GM19328 (cell line): ENCODE data around the gene TOR3A.

Experiments
- ATAC-seq: cut with Tn5 transposase; IDR thresholded peaks from one replicate; pipeline ENCODE4 v1.9.1; 2021; ENCODE audit warnings: mild to moderate bottlenecking, moderate library complexity; ENCODE audit not compliant: unreplicated experiment

TOR3A gene

DNA sequence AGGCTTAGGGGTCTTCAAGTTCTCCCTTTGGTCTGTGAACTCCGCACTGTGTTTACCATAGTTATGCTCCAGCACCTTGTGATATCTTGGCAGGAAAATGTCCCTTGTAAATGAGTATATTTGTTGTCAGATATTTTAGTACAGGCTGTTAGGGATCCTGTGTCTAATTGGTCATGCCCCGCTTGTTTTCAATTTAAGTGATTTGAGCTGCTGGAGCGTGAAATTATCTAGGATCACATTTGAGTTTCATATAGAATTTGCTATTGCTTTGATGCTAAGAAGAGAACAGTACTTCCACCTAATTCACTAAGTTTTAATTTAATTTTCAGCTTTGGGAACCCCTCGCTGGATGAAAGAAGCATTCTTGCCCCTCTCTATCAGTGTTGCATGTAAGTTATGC lies 15.4 kb upstream of the TOR3A start:
- no peak for ATAC-seq

DNA sequence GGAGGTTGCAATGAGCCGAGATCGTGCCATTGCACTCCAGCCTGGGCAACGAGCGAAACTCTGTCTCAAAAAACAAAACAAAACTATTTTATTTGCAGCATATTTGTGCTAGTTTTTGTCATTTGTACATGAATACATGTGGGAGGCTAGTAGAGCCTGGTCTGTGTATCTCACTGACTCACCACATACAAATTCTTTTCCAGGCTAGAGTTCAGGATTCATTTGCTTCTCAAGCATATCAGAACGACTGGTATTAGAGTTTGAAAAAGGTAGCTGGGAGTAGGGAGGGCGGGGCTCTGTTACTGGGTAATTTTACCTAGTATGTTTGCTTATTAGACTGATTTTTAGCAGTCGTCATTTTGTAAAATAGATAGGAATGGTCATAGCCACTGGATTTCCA lies 4.5 kb upstream of the TOR3A start:
- no peak for ATAC-seq

DNA sequence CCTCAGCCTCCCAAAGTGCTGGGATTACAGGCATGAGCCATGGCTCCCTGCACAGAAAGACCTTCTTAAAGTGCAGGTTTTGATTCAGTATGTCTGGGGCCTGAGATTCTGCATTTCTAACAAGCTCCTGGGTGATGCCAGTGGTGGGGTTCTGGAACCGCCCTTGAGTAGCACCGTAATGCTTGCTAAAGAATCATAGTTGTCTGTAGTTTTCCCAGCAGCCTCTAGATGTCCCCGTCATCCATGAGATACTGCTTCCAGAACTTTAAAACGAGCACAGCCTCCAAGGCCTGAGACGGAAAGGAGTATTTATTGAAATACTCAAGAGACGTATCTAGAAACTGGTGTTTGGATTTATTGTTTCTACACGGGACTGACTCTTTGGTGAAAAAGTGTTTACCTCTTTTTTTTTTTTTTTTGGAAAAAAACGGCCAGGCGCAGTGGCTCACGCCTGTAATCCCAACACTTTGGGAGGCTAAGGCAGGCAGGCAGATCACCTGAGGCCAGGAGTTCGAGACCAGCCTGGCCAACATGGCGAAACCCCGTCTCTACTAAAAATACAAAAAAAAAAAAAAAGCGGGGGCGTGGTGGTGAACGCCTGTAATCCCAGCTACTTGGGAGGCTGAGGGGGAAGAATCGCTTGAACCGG lies 2.6 kb upstream of the TOR3A start:
- ATAC-seq, result no peak

- no peak for ATAC-seq
Observed at GRCh38 chr1:179080866-179081686, 794 bp upstream of the TOR3A start.

DNA sequence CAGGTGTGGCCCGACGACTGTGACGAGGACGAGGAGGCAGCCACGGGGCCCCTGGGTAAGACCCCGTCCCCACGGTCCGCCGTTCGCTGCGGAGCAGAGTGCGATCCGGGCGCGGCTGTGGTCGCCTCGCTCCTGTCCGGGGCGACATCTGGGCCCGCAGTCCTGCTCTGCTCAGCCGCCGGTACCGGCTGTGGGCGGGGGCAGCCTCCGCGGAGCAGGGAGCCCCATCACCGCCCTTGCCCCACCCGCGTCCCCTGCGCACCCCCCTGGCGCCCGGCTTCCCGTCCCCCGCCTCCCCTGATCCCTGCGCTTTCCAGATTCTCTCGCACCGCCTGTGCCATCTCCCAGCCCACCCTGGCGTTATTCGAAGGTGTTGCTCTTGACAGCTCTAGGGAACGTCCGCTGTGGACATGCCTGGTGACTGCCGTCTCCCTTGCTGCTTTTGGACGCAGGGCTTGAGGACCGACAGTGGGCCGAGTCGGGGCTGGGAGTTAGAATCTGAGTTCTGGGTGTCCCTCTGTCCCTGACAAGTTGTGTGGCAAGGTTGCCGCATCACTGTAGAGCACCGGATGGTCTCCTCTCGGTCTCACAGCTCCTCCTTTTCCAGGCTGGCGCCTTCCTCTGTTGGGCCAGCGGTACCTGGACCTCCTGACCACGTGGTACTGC lies 596 bp downstream of the TOR3A start:
- peak; percentile 19 for ATAC-seq

DNA sequence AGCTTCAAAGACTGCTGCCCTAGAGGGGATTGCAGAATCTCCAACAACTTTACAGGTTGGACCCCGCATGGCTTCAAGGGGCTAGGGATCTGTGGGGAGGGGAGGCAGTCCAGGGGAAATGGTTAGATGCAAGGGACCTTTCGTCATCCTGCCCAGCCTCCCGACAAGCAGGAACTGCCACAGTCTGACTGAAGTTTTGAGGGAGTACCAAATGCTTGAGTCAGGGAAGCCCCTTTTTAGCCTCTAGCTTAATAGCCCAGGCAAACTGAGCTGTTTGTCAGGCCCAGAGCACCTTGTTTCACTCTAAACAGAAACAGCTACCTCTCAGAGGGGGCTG lies 1.1 kb downstream of the TOR3A start:
- ATAC-seq, result no peak

DNA sequence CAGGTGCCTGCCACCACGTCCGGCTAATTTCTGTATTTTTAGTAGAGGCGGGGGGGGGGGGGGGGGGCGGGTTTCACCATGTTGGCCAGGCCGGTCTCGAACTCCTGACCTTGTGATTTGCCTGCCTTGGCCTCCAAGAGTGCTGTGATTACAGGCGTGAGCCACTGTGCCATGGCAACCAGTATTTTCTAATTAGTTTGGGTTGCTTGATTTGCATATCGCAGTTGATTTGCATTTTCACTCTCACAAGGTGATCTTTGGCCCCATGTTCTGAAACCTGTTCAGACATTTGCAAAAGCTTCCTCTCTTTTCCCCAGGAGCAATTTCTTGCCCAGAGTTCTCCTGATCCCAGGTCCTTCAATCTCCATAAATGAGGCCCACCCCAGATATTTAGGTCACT lies 1.7 kb downstream of the TOR3A start:
- no peak for ATAC-seq

DNA sequence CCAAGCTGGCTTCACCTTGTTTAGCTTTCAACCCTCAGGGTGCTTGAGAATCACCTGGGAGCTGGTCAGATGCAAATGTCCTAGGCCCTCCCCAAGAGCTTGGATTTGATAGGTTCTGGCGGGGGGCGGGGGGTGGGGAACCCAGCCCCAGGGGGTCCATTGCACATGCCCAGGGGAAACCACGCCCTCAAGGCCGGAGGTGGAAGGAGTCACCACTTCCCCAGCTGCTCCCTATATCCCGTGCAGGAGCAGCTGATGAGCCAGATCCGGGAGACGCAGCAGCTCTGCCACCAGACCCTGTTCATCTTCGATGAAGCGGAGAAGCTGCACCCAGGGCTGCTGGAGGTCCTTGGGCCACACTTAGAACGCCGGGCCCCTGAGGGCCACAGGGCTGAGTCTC lies 5.8 kb downstream of the TOR3A start:
- no peak for ATAC-seq

DNA sequence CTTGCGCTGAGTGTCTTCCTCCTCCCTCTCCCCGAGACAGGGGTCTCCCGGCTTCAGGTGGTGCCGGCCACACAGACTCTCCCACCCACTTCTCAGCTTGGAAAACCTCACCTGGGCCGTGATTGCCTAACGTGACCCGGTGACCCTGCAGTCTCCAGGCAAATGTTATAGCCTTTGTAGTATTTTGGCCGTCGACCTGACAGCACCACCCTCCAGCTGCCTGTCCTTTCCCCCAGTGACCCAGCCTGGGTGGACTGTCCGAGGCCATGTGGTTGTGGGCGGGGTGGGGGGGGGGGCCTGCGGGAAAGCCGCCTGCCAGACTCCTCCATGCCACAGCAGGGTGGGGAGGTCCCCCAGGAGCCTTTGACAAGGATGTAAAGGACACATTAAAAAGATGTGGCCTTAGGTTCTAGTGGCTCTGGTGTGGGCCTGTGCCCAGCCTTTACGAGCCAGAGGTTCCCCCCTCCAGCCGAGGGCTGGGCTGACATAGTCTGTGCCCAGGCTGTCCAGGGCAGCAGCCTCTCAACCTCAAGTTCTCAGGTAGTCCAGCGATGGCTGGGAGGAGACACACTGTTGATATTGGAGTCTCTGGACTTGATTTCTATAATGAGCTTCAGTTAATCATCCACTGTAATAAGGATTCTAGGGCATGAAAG lies 8.1 kb downstream of the TOR3A start:
- ATAC-seq, result no peak

- no peak for ATAC-seq
Observed at GRCh38 chr1:179090522-179090921, 8.7 kb downstream of the TOR3A start.

DNA sequence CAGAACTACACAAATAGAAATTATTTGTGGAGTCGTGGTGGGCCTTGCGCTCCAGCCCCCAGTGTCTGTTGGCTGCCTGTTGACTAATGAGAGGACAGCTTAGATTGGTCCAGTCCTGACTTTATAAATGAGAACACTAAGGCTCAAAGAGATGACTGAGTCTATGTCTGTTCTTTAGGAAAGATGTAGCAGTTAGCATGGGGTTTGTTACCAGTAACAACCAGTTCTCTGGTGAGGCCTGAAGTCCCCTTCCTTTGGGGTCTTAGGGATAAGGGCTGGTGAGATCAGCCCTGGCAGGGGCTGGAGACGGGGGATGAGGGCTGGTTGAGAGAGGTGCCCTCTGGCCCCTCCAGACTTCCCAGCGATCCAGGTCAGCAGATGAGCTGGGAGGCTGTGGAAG lies 9.1 kb downstream of the TOR3A start:
- no peak for ATAC-seq

DNA sequence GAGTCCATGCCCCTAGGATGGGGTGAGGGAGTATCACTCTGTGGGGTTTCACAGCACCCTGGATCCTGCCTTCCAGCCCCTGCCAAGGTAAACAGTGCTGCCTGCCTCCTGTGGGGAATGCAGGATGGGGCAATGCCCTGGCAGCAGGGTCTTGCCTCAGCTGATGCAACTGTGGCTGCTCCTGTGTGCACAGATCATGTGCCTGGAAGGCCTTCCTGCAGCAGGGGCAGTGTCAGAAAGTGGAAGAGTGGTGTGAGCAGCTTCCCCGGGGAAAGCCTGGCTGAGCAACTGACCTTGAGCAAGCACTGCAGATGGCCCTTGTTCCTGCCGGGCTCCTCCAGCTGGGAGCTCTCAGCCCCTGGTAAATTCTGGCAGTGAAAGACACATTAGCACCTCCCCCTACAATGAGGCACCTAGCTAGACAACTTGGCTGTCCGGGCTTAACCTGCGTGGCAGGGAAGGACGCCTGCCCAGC lies 9.9 kb downstream of the TOR3A start:
- no peak for ATAC-seq

DNA sequence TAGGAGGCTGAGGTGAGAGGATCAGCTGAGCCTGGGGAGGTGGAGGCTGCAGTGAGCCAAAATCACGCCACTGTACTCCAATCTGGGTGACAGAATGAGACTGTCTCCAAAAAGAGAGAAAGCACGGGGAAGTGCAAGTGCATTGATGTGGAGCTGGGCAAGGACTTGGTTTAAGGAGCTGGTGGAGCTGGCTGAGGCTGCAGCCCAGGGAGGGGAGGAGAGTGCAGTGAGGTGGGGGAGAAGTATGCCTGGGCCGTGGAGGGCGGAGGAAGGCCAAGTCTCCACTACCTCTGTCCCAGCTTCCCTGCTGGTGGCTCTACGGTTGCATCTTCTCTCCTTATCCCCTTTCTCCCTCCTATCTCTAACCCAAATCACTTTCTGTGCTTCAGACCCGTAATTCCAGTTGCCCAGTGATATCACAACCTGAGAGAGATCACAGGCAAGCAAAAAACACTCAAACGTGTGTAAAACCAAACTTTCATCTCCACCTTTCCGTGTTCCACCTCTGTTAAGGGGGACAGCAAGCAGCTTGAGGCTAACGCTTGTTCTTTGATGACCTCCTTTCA lies 11.1 kb downstream of the TOR3A start:
- ATAC-seq, result no peak

DNA sequence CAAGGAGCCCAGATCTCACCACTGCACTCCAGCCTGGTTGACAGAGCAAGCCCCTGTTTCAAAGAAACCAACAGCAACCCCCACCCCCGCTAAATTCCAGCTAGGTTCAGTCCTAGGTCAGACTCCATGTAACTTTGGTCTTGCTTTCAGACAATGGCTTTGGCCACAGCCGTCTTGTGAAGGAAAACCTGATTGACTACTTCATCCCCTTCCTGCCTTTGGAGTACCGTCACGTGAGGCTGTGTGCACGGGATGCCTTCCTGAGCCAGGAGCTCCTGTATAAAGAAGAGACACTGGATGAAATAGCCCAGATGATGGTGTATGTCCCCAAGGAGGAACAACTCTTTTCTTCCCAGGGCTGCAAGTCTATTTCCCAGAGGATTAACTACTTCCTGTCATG lies 12.9 kb downstream of the TOR3A start:
- no peak for ATAC-seq

GRCh38 chr1:179095377-179095776 lies 13.5 kb downstream of the TOR3A start:
- no peak for ATAC-seq

DNA sequence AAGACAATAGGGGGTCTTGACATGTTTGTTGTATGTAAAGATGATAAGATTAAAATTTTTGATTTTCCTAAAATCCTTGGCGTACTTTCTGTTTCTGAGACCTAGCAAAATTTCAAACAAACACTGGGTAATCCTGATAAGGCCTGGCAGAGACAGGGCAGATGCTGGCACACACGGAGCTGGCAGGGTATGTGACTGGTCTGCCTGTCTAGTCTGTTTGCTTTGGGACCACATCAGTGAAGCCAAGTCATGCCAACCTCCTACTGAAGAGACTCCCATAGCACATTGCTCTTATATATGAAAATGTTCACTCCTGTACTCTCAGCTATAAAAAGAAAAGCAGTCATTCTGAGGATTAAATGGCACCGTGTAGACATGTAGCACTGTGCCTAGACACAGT lies 14.1 kb downstream of the TOR3A start:
- ATAC-seq, result no peak

GRCh38 chr1:179099891-179100290 lies 18.0 kb downstream of the TOR3A start:
- no peak for ATAC-seq

DNA sequence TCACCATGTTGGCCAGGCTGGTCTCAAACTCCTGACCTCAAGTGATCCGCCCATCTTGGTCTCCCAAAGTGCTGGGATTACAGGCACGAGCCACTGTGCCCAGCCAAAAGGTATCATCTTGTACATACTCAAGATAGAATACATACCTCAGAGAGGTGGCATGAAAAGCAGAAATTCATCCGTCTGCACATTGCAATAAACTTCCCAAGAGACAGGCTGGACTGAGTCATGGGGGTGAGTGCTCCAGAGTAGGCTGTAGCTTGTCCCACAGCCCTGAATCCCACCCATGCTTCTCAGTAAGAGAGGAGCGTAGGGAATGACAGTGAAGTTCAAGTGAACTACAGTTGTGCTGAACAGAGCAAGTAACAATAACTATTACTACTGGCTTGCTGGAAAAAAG lies 19.7 kb downstream of the TOR3A start:
- no peak for ATAC-seq

GRCh38 chr1:179103999-179104398 lies 22.1 kb downstream of the TOR3A start:
- ATAC-seq, result no peak

GRCh38 chr1:179104611-179105250 lies 22.9 kb downstream of the TOR3A start:
- ATAC-seq, result no peak

- ATAC-seq, result no peak
Observed at GRCh38 chr1:179105393-179105792, 23.5 kb downstream of the TOR3A start.
